Type B pancreatic cell (in vitro differentiated cells): Measurements from ENCODE around the gene FUT6. TPM values are rescaled to one million over a fixed set of nuclear protein-coding genes. Genes with fewer than 3 reads are reported as not detected.

Experiments
- DNase-seq: peaks from one replicate; pipeline ENCODE4 v3.0.0; 2021; ENCODE audit warnings: mixed read lengths; ENCODE audit not compliant: unreplicated experiment; ENCODE audit errors: extremely low spot score
- H3K27ac Mint-ChIP-seq: 2 replicates; pipeline ENCODE4 v1.8.0; 2021; ENCODE audit warnings: mild to moderate bottlenecking, mixed read lengths
- H3K27me3 Mint-ChIP-seq: 2 replicates; pipeline ENCODE4 v1.8.0; 2021; ENCODE audit warnings: mixed read lengths
- H3K36me3 Mint-ChIP-seq: 2 replicates; pipeline ENCODE4 v1.8.0; 2021; ENCODE audit warnings: mixed read lengths
- H3K4me1 Mint-ChIP-seq: one replicate; pipeline ENCODE4 v1.8.0; 2021; ENCODE audit warnings: mixed read lengths; ENCODE audit not compliant: unreplicated experiment
- H3K4me3 Mint-ChIP-seq: 2 replicates; pipeline ENCODE4 v1.8.0; 2021; ENCODE audit warnings: mild to moderate bottlenecking, mixed read lengths
- H3K9me3 Mint-ChIP-seq: 2 replicates; pipeline ENCODE4 v1.8.0; 2021; ENCODE audit warnings: mixed read lengths
- CTCF ChIP-seq: fragments of 200-600 bp; sonication (generic); conservative IDR thresholded peaks from 2 replicates; pipeline ENCODE4 v1.5.0; 2021; ENCODE audit warnings: antibody characterized with exemption, mild to moderate bottlenecking
- total RNA-seq: library from RNA; stranded (reverse); gene quantifications from 2 replicates; pipeline ENCODE4 v1.2.1, GENCODE V29; 2021; ENCODE audit warnings: low replicate concordance

The FUT6 gene
- total RNA-seq, 1 donor from 2014 or later: 0.87 TPM

DNA sequence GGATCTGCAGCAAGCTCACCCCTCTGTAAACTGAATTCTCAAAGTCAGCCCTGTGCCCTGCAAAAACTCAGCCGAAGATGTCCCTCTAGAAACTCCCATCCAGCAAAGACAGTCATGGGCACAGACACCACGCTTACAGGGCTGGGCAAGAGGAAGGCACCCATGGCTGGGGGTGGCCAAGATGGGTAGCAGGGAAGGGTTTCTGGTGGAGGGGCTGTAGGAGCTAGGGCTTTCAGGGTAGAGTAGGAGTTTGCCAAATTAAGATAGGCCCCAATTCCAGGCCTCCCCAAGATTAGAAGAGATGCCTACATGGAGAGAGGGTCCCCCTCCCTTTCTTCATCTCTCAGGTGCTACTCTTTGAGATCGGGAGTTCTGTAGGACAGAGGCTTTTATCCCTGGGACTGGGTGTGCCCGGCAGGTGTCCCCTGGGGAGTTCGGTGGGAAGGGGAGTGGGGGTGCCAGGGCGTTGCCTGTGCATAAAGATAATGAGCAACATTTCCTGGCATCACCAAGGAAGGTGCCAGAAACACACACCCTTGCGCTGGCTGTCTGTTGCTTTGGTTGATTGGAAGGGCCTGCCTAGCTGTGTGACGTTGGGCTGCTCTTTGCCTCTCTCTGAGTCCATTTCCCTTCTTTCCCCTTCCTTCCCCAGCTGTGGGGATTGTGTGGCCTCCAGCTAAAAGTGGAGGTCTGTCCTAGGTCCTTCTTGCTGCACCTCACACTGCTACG, 25.2 kb downstream of the FUT6 start:
- Mint-ChIP-seq H3K4me1 (peaks cover 3% of the 10 kb centered on the region), H3K27ac (no peak overlapping the region), H3K36me3 (no peaks in the 10 kb centered on the region)

GRCh38 chr19:5811117-5811516, 28.4 kb downstream of the FUT6 start:
- H3K4me1 Mint-ChIP-seq: peaks cover 6% of the 10 kb centered on the region
- H3K27me3 Mint-ChIP-seq: peaks cover under 1% of the 10 kb centered on the region
- H3K36me3 Mint-ChIP-seq: no peaks in the 10 kb centered on the region
- H3K9me3 Mint-ChIP-seq: no peaks in the 10 kb centered on the region
- DNase-seq: no peak
- no peak overlapping the region for H3K4me3 Mint-ChIP-seq
- no peak overlapping the region for H3K27ac Mint-ChIP-seq
- TF ChIP-seq CTCF: no peak

More for the DNA sequence above, 25.2 kb downstream of the FUT6 start:
- no peak overlapping the region for H3K4me3 Mint-ChIP-seq
- peaks cover 8% of the 10 kb centered on the region for H3K27me3 Mint-ChIP-seq
- H3K9me3 Mint-ChIP-seq: no peaks in the 10 kb centered on the region
- DNase-seq: no peak
- no peak for TF ChIP-seq CTCF

DNA sequence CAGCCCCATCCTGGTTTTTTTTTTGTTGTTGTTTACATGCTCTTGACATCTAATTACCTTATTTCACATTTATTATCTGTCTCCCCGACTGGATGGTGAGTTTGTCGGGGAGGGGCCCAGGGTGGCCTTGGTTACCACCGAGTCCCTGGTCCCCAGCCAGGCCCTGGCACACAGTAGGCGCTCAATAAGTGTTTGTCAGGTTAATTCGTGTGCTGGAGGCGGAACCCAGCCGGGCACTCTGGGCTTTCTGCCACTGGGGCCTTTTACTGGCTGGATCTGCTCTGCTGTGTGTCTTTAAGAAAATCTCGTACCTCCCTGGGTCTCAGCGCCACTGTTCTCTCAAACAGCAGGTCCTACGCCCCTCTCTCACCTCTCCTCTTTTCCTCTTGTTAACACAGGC, 30.0 kb downstream of the FUT6 start:
- H3K27ac Mint-ChIP-seq: no peak overlapping the region
- H3K4me1 Mint-ChIP-seq: peaks cover 6% of the 10 kb centered on the region

GRCh38 chr19:5809053-5809452, 30.4 kb downstream of the FUT6 start:
- no peaks in the 10 kb centered on the region for H3K36me3 Mint-ChIP-seq
- TF ChIP-seq CTCF: no peak
- no peak overlapping the region for H3K4me3 Mint-ChIP-seq
- DNase-seq: no peak
- no peaks in the 10 kb centered on the region for H3K9me3 Mint-ChIP-seq
- peaks cover 6% of the 10 kb centered on the region for H3K4me1 Mint-ChIP-seq
- no peak overlapping the region for H3K27ac Mint-ChIP-seq
- H3K27me3 Mint-ChIP-seq: peaks cover 5% of the 10 kb centered on the region

More for the DNA sequence above, 30.0 kb downstream of the FUT6 start:
- no peak for DNase-seq
- Mint-ChIP-seq H3K36me3 (no peaks in the 10 kb centered on the region), H3K4me3 (no peak overlapping the region), H3K9me3 (no peaks in the 10 kb centered on the region), H3K27me3 (peaks cover 1% of the 10 kb centered on the region)
- no peak for TF ChIP-seq CTCF

DNA sequence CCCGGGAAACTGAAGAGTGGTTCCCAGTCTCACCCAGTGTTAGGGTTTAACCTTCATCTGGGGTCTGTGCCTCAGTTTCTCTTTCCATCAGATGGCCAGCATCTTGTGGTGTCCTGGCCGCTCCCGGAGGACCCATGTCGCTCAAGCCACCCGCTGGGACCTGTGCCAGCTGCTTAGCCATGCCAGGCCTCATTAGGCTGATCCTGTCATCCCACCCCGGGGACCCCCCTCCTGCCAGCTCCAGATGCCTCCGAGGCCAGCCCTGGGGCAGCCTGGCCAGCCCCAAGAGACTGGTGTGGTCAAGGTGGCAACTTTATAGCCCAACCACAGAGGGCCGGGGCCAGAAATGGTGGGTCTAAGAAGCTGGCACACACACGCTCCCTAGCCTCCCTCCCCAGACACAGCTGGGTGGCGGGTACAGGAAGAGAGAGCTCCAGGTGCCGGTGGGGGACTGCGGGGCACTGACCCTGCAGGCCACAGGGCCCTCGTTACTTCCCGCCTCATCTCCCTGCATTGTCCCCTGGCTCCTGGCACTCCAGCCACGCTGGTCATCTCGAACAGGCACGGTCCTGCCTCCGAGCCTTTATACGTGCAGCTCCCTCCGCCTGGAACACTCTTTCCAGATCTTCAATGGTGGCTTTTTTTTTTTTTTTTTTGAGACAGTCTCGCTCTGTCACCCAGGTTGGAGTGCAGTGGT, 31.2 kb downstream of the FUT6 start:
- H3K27ac Mint-ChIP-seq: no peak overlapping the region
- no peak for TF ChIP-seq CTCF
- DNase-seq: no peak

More for the DNA sequence above, 31.2 kb downstream of the FUT6 start:
- Mint-ChIP-seq H3K36me3 (no peaks in the 10 kb centered on the region), H3K9me3 (no peaks in the 10 kb centered on the region), H3K27me3 (peaks cover 6% of the 10 kb centered on the region), H3K4me3 (no peak overlapping the region), H3K4me1 (peaks cover 6% of the 10 kb centered on the region)
